Activated CD8-positive, alpha-beta memory T cell treated with anti-CD3 and anti-CD28 coated beads for 24 hours (primary cell): ENCODE measurements around the gene SPATA21.

Source experiments
- DNase-seq: peaks from one replicate; pipeline ENCODE4 v3.0.0-alpha.2; 2020

The SPATA21 gene

GRCh38 chr1:16450863-16451481, 13.7 kb upstream of the SPATA21 start:
- no peak for DNase-seq

DNA sequence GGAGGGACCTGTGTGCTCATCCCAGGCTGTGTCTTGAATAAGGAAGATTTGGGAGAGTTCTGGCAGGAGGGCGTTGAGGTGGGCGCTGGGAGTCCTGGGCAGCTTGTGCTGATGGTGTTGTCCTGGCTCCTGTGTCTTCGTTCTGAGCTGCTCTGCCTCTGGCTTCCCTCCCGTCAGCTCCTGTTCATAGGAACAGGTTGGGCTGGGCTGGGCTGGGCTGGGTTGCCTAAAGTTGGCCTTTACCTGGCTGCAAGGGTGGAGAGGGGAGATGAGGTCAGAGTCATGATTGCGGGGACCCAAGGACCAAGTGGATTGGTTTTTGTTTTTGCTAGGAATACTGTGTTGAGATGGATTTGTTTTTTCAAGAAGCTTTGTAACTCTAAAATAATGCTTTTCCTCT, 12.4 kb upstream of the SPATA21 start:
- no peak for DNase-seq

- DNase-seq = no peak
These were observed 11.8 kb upstream of the SPATA21 start for GRCh38 chr1:16449065-16449464.

DNA sequence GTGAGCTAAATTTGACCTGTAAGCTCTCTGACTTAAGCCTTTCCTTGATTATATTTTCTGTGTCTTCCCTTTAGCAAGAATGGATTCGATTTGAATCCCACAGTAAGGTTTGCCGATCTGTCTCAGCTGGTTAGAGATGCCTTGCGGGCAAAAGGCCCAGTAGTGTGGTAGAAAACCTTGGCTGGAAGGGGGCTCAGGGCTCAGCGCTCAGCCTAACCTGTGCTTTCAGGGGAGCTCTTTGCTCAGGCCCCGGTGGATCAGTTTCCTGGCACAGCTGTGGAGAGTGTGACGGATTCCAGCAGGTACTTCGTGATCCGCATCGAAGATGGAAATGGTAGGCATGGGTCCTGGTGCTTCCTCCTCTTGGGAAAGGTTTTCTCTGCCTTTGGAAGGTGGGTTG, 10.4 kb upstream of the SPATA21 start:
- DNase-seq = no peak

- no peak for DNase-seq
These were observed 8.9 kb upstream of the SPATA21 start for GRCh38 chr1:16446116-16446515.

GRCh38 chr1:16445052-16445451, 7.8 kb upstream of the SPATA21 start:
- no peak for DNase-seq

DNA sequence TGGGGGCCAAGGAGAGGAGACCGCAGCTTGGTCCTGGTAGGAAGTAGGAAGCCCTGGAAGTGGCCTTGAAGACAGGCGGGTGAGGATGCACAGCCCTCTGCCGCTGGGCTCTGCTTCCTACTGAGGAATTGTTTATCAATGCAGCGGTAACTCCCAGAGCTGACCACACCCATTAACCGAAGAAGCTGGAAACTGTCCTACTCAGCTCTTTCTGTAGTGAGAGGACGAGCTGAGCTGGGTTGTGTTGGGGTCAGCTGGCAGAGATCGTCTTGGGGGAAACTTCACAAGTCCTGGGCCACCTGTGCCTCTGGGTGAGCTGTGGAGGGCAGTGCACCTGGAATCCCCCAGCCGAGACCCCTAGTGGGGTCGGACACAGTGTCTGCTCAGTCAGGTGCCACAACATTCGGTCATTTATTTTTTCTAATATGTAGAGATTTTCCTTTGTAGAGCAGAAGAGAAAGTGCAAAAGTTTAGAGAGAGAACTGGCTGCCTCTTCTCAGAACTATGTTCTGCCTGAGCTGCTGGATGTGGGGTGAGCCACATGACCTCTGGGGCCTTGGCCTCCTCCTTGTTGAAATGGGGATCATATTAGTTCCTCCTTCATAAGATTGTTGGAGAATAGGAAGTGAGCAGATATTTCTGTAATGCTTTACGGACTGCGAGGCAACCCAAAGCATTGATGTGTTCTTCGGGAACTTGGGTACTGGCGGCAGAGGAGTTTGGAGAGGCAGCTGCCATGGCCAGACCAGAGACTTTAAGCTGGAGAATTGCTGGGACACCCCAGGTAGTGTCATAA, 6.9 kb upstream of the SPATA21 start:
- no peak for DNase-seq

DNA sequence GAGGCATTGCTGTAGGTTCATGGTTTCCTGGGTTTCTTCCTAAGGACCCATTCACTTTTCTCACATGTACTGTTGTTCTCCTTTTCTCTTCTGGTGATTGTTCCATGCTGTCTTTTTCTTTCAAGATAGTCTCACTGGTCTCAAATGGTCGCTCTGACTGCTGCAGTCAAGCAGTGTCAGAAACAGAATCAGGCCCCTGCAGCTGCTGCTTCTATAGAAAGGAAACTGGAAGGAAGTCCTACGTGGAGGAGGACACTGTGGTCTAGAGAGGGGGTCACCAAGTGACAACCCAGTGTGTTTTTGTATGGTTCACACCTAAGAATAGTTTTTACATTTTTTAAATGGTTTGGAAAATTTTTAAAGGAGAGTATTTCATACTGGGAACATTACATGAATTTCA, 5.7 kb upstream of the SPATA21 start:
- no peak for DNase-seq

GRCh38 chr1:16442265-16442664, 5.0 kb upstream of the SPATA21 start:
- no peak for DNase-seq

- DNase-seq = no peak
These were observed 4.0 kb upstream of the SPATA21 start for GRCh38 chr1:16441282-16441665.

DNA sequence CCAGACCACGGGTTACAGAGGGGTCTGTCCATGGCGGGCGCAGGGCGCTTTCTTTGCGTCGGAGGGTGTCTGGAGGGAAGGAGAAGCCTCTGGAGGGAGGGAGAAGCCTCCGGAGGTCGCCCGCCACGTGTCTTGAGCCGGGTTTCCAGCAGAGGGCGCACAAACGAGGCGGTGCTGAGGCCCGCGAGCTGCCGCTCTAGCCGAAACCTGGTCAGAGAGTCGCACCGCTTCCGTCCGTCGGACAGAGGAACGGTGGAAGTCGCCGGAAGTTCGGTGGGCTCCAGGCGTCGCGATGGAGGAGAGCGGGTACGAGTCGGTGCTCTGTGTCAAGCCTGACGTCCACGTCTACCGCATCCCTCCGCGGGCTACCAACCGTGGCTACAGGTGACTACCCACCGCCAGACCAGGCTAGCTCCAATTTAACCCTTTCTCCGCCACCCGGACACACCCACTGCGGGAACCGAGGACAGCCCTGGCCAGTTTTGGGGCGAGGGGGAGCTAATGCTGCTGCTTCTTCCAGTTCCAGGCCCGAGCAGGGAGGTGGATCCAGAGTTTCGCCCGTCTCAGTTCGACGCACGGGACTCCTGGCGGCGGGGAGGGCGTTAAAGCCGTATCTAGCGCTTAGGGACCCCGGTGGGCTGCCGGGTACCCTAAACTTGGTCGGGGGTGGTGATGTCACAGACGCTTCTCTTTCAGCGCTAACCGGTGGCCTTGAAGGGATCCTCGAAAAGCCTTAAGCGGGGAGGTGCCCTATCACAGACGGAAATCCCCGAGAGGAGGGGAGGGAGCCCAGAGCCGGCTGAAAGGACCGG, 3.5 kb upstream of the SPATA21 start, which contains the start of gene NECAP2:
TSS of gene NECAP2 (plus strand) at position 255 of the 812 bp plus-strand sequence. CDS start at position 293, 38 bp downstream.
- DNase-seq = peak; percentile 99

DNA sequence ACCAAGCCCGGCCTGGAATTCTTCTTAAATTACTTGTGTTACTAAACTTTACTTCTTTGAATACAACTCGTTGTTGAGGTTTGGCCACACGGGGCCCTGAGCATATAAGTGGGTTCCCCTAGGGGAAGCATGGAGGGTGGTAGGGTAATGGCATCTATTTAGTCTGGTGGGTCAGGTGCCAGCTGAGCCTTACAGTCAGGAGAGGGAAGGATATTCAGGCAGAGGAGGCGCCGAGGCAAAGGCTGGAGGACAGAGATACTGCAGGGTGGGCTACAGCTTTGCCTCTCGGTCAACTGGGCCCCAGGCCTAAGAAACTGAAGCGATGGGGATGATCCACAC, 2.9 kb upstream of the SPATA21 start:
- DNase-seq = no peak

- no peak for DNase-seq
These were observed 1.7 kb upstream of the SPATA21 start for GRCh38 chr1:16438924-16439323.

DNA sequence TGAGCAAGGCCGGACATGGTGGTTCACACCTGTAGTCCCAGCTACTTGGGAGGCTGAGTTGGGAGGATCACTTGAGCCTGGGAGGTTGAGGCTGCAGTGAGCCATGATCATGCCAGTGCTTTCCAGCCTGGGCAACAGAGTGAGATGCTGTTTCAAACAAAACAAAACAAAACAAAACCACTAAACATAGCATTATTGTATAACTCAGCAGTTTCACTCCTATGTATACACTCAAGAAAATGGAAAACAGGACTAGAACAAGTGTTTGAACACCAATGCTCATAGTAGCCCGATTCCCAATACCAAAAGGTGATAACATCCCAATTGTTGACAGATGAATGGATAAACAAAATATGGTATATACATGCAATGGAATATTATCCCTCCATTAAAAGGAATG, 1.3 kb upstream of the SPATA21 start:
- no peak for DNase-seq

DNA sequence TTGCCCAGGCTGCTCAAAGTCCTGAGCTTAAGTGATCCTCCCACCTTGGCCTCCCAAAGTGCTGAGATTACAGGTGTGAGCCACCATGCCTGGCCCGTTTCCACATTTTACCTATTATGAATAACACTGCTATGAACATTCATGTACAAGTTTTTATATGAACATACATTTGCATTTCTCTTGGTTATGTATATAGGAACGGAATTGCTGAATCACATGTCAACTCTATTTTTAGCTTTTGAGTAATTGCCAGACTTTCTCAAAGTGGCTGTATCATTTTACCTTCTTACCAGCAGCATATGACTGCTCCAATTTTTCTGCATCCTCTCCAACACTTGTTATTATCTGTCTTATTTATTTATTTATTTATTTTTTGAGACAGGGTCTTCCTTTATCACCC, 2.7 kb downstream of the SPATA21 start:
- no peak for DNase-seq

DNA sequence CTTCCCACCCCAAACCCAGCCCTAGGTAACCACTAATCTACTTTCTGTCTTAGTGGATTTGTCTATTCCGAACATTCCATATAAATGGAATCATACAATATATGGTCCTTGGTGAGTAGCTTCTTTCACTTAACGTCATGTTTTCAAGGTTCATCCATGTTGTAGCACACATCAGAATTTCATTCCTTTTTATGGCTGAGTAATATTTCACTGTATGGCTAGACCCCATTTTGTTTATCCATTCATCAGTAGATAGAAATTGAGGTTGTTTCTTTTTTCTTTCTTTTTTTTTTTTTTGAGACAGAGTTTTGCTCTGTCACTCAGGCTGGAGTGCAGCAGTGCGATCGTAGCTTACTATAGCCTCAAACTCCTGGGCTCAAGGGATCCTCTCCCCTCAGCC, 3.2 kb downstream of the SPATA21 start:
- DNase-seq = no peak

- DNase-seq = no peak
These were observed 4.2 kb downstream of the SPATA21 start for GRCh38 chr1:16433030-16433429.

GRCh38 chr1:16430606-16431005, 6.6 kb downstream of the SPATA21 start:
- DNase-seq = no peak

- DNase-seq = no peak
These were observed 11.8 kb downstream of the SPATA21 start for GRCh38 chr1:16425125-16426025.

GRCh38 chr1:16422041-16422440, 15.2 kb downstream of the SPATA21 start:
- no peak for DNase-seq

- DNase-seq = no peak
These were observed 16.0 kb downstream of the SPATA21 start for GRCh38 chr1:16421201-16421600.

- DNase-seq = peak; percentile 80
These were observed 16.7 kb downstream of the SPATA21 start for GRCh38 chr1:16420424-16421118.
